ENCODE data around the gene SFMBT2. TPM values are rescaled to one million over a fixed set of nuclear protein-coding genes. Genes with fewer than 3 reads are reported as not detected.

SFMBT2 gene
- total RNA-seq, 1 experiment from 2014 or later: 14.3 TPM

DNA sequence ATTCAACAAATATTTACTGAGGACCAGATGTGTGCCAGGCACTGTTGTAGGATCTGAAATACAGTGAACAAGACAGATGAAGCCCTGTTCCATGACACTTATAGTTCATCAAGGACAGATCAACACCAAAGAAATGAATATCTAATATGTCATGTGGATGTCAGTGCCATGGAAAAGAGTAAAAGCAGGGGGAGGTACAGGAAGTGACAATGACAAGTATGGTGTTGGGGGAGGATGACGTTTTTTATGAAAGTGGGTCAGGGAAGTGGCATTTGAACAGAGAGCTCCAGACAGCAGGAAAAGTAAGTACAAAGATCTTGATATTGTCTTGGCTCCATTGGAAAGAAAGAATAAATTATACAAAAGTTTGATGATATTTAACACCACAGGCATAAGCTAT, 7.0 kb upstream of the SFMBT2 start:
- no peak overlapping the region for H3K4me3 Mint-ChIP-seq
- H3K27ac Mint-ChIP-seq: no peak overlapping the region
- peaks cover 49% of the 10 kb centered on the region for H3K27me3 Mint-ChIP-seq (ENCODE audit: low read depth)
- peaks cover 5% of the 10 kb centered on the region for H3K9me3 Mint-ChIP-seq
- H3K4me1 Mint-ChIP-seq: peaks cover 11% of the 10 kb centered on the region
- DNase-seq (ENCODE audit: low spot score) (no peak), ATAC-seq (no peak)
- POLR2A ChIA-PET: no interaction called here
- CTCF ChIA-PET: no interaction called here
- no peaks in the 10 kb centered on the region for H3K36me3 Mint-ChIP-seq
- TF ChIP-seq FOXP1 (CRISPR knock-in tag; IDR thresholded peaks at IDR 0.05; ENCODE audit: borderline replicate concordance) (no peak), FOXK1 (CRISPR knock-in tag; IDR thresholded peaks at IDR 0.05) (no peak), GTF2I (CRISPR knock-in tag; conservative IDR thresholded peaks at IDR 0.05) (no peak), NR2C2 (CRISPR knock-in tag; IDR thresholded peaks at IDR 0.05) (no peak), SMAD3 (CRISPR knock-in tag; IDR thresholded peaks at IDR 0.05; ENCODE audit: borderline replicate concordance) (no peak), JUN (CRISPR knock-in tag; IDR thresholded peaks at IDR 0.05) (no peak), NFYB (CRISPR knock-in tag; conservative IDR thresholded peaks at IDR 0.05; ENCODE audit: low read depth) (no peak), ZNF263 (CRISPR knock-in tag; IDR thresholded peaks at IDR 0.05; ENCODE audit: low read depth) (no peak), ZNF671 (CRISPR knock-in tag; IDR thresholded peaks at IDR 0.05) (no peak), KAT7 (CRISPR knock-in tag; IDR thresholded peaks at IDR 0.05; ENCODE audit: borderline replicate concordance) (no peak), TEAD1 (CRISPR knock-in tag; IDR thresholded peaks at IDR 0.05) (no peak), ETV6 (CRISPR knock-in tag; IDR thresholded peaks at IDR 0.05) (no peak), FOXJ3 (CRISPR knock-in tag; IDR thresholded peaks at IDR 0.05; ENCODE audit: borderline replicate concordance) (no peak), ATF1 (CRISPR knock-in tag; IDR thresholded peaks at IDR 0.05) (no peak)
- TF ChIP-seq, protein P1, sequence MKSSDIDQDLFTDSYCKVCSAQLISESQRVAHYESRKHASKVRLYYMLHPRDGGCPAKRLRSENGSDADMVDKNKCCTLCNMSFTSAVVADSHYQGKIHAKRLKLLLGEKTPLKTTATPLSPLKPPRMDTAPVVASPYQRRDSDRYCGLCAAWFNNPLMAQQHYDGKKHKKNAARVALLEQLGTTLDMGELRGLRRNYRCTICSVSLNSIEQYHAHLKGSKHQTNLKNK (CRISPR knock-in tag; IDR thresholded peaks at IDR 0.05): no peak
- TF ChIP-seq, protein P2, sequence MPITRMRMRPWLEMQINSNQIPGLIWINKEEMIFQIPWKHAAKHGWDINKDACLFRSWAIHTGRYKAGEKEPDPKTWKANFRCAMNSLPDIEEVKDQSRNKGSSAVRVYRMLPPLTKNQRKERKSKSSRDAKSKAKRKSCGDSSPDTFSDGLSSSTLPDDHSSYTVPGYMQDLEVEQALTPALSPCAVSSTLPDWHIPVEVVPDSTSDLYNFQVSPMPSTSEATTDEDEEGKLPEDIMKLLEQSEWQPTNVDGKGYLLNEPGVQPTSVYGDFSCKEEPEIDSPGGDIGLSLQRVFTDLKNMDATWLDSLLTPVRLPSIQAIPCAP (CRISPR knock-in tag; IDR thresholded peaks at IDR 0.05): no peak
- TF ChIP-seq, protein P3, sequence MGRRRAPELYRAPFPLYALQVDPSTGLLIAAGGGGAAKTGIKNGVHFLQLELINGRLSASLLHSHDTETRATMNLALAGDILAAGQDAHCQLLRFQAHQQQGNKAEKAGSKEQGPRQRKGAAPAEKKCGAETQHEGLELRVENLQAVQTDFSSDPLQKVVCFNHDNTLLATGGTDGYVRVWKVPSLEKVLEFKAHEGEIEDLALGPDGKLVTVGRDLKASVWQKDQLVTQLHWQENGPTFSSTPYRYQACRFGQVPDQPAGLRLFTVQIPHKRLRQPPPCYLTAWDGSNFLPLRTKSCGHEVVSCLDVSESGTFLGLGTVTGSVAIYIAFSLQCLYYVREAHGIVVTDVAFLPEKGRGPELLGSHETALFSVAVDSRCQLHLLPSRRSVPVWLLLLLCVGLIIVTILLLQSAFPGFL (CRISPR knock-in tag; IDR thresholded peaks at IDR 0.05; ENCODE audit: borderline replicate concordance): no peak
- TF ChIP-seq, protein P4, sequence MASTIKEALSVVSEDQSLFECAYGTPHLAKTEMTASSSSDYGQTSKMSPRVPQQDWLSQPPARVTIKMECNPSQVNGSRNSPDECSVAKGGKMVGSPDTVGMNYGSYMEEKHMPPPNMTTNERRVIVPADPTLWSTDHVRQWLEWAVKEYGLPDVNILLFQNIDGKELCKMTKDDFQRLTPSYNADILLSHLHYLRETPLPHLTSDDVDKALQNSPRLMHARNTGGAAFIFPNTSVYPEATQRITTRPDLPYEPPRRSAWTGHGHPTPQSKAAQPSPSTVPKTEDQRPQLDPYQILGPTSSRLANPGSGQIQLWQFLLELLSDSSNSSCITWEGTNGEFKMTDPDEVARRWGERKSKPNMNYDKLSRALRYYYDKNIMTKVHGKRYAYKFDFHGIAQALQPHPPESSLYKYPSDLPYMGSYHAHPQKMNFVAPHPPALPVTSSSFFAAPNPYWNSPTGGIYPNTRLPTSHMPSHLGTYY (CRISPR knock-in tag; IDR thresholded peaks at IDR 0.05): no peak
- TF ChIP-seq, protein P5, sequence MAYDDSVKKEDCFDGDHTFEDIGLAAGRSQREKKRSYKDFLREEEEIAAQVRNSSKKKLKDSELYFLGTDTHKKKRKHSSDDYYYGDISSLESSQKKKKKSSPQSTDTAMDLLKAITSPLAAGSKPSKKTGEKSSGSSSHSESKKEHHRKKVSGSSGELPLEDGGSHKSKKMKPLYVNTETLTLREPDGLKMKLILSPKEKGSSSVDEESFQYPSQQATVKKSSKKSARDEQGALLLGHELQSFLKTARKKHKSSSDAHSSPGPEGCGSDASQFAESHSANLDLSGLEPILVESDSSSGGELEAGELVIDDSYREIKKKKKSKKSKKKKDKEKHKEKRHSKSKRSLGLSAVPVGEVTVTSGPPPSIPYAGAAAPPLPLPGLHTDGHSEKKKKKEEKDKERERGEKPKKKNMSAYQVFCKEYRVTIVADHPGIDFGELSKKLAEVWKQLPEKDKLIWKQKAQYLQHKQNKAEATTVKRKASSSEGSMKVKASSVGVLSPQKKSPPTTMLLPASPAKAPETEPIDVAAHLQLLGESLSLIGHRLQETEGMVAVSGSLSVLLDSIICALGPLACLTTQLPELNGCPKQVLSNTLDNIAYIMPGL (CRISPR knock-in tag; IDR thresholded peaks at IDR 0.05): no peak

DNA sequence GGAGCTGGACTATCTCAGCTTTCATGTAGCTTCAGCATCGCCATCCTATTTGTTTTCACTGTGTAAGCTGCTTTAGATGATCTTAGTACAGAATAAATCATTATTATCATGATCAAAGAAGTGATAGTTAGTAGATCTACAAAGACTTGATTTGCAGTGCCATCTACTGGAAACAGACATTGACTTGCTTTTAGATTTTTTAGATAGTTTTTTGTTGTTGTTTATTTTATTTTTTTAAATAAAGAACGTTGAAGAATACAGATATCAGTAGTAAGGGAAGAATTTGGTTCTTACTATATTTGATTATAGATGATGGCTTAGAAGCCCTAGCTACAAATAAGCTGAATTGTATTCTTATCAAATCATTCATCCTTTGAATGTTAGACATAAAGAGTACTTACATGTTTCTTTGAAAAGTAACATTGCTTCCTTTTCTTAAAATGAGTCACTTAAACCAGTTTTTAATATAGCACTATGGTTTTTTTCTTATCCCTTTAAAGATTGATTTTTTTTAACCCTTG, 6.3 kb upstream of the SFMBT2 start:
- ATAC-seq: no peak
- no peak for TF ChIP-seq SMAD3 (CRISPR knock-in tag; IDR thresholded peaks at IDR 0.05; ENCODE audit: borderline replicate concordance)
- no peak for TF ChIP-seq JUN (CRISPR knock-in tag; IDR thresholded peaks at IDR 0.05)
- TF ChIP-seq NR1H2 (CRISPR knock-in tag; IDR thresholded peaks at IDR 0.05): no peak
- no peak for DNase-seq (ENCODE audit: low spot score)
- Mint-ChIP-seq H3K9me3 (peaks cover 5% of the 10 kb centered on the region), H3K36me3 (no peaks in the 10 kb centered on the region), H3K27me3 (ENCODE audit: low read depth) (peaks cover 49% of the 10 kb centered on the region), H3K4me1 (peaks cover 8% of the 10 kb centered on the region), H3K27ac (no peak overlapping the region), H3K4me3 (no peak overlapping the region)
- ChIA-PET POLR2A (no interaction called here), CTCF (interaction anchor here (1.3 kb wide), 1 partner anchor 296 kb away, joined by 3 read pairs; no protein-coding TSS in a partner anchor)
